Transverse colon (tissue), 3 donors: Measurements from ENCODE around the gene TRMT2A.

Experiments used
- CTCF ChIP-seq, 5 experiments: fragments of 200-600 bp in 3 of 5; fragments of 450-650 bp in 2 of 5; sonication (generic) in 3 of 5; IDR thresholded peaks; 1 replicate in 2 of 5; 2 replicates in 3 of 5; pipeline ENCODE4 v1.5.1; 2016 to 2017; ENCODE audit warnings: antibody characterized with exemption in 5 of 5, inconsistent platforms in 3 of 5, mild to moderate bottlenecking in 2 of 5, moderate library complexity in 1 of 5
- POLR2A ChIP-seq: fragments of 450-650 bp; IDR thresholded peaks from one replicate; pipeline ENCODE4 v1.6.1; 2016; ENCODE audit warnings: antibody characterized with exemption, mild to moderate bottlenecking, moderate library complexity

- no peak for TF ChIP-seq CTCF (IDR thresholded peaks at IDR 0.05)
- no peak for TF ChIP-seq POLR2A
Measured at GRCh38 chr22:20156042-20156389, 39.0 kb upstream of the TRMT2A start.
